ENCODE data around the gene XCR1. TPM values are rescaled to one million over a fixed set of nuclear protein-coding genes. Genes with fewer than 3 reads are reported as not detected.

The XCR1 gene
- total and polyA plus RNA-seq, 9 donors = 0.08 to 0.60 (median 0.15) TPM

DNA sequence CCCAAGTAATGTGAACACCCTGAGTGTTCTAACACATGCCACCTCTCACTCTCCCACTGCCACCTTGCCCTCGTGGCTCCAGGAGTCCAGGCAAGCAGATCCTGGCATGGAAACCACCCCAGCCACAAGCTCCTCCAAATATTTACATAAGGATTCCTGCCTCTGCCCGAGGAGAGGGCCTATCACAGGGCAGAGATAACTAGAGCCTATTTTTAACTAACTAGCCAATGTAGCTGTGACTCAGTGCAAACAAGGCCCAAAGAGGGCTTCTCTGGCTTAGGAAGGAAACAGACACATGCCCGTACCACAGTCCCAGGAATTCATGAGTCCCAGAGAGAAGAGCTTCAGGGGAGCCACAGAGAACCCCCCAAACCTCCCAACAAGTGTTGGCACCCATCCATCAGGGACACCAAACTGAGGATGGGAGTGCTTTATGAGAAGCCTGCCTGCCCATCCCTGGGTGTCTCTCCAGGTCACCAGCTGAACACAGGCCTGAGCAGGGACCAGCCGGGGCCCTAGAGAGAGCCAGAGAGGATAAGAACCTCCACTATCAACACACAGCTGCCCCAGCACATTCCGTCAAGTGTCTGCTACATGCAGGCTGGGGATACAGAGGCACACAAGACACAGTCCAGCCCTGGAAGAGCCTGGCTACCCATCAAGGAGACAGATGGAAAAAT is 40.8 kb downstream of the XCR1 start:
- no peak for DNase-seq
- H3K4me1 ChIP-seq (ENCODE audit: control insufficient read depth, insufficient read depth, low read length) = peaks cover 62% of the 10 kb centered on the region
- H3K4me3 ChIP-seq (ENCODE audit: low read length) = no peak overlapping the region
- H3K27me3 ChIP-seq (ENCODE audit: control insufficient read depth, insufficient read depth, low read length) = no peaks in the 10 kb centered on the region
- 73% methylated on average over 2 of the region's 5 CpGs for WGBS (ENCODE audit: insufficient coverage)
- peak overlapping the region; percentile 42 for H3K27ac ChIP-seq (ENCODE audit: low read length)
- no peaks in the 10 kb centered on the region for H3K9me3 ChIP-seq (replicated peaks; ENCODE audit: control insufficient read depth, low read depth, low read length)
- peaks cover 32% of the 10 kb centered on the region for H3K36me3 ChIP-seq (ENCODE audit: control insufficient read depth, insufficient read depth, low read length)

DNA sequence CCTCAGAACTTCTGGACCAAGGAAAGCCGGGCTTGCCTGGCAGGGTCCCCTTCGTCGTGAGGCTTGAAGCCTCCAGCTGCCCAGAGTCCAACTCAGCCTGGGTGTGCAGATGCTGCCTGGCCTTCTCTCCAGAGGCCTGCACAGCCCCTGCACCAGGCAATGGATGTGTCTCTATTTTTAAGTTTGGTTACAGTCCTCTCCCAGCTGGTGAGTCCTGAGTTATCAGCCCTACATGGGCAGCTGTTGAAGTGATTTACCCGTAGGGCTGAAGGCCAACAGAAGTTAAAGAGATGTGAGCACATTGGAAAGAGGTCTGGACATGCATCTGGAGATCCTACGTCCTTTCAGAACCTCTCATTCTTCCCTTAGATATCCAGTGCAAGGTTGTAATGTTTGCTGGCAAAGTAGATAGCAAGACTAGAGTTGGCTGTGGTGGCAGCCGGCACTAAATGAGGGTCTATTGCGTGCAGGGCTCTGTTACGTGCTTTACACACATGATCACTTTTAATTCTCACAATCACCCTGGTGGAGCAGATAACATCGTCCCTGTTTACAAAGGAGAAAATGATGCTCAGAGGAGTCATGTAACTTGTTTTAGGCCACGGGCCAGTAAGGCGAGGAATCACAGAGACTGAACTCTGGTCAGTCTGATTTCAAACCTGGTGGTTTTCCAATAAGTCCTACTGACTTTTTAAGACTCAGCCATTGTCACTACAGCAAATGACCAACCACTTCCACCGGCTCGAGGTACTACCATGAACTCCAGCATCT is 41.6 kb downstream of the XCR1 start:
- Histone ChIP-seq H3K27me3 (ENCODE audit: control insufficient read depth, insufficient read depth, low read length) (no peaks in the 10 kb centered on the region), H3K4me3 (ENCODE audit: low read length) (no peak overlapping the region), H3K27ac (ENCODE audit: low read length) (peak overlapping the region; percentile 48), H3K4me1 (ENCODE audit: control insufficient read depth, insufficient read depth, low read length) (peaks cover 62% of the 10 kb centered on the region), H3K9me3 (replicated peaks; ENCODE audit: control insufficient read depth, low read depth, low read length) (no peaks in the 10 kb centered on the region), H3K36me3 (ENCODE audit: control insufficient read depth, insufficient read depth, low read length) (peaks cover 37% of the 10 kb centered on the region)
- DNase-seq = peak; percentile 83
- 66% methylated on average over 7 of the region's 13 CpGs for WGBS (ENCODE audit: insufficient coverage)

GRCh38 chr3:45984331-45985312 is 42.7 kb downstream of the XCR1 start:
- H3K4me3 ChIP-seq (ENCODE audit: low read length) = no peak overlapping the region
- peak; percentile 82 for DNase-seq

GRCh38 chr3:45983770-45984169 is 43.5 kb downstream of the XCR1 start:
- H3K27me3 ChIP-seq (ENCODE audit: control insufficient read depth, insufficient read depth, low read length) = no peaks in the 10 kb centered on the region
- peaks cover 50% of the 10 kb centered on the region for H3K4me1 ChIP-seq (ENCODE audit: control insufficient read depth, insufficient read depth, low read length)
- H3K4me3 ChIP-seq (ENCODE audit: low read length) = no peak overlapping the region
- no peak for DNase-seq
- peaks cover 50% of the 10 kb centered on the region for H3K36me3 ChIP-seq (ENCODE audit: control insufficient read depth, insufficient read depth, low read length)
- H3K27ac ChIP-seq (ENCODE audit: low read length) = no peak overlapping the region
- WGBS (ENCODE audit: insufficient coverage) = 53% methylated on average over 3 of the region's 3 CpGs
- H3K9me3 ChIP-seq (replicated peaks; ENCODE audit: control insufficient read depth, low read depth, low read length) = no peaks in the 10 kb centered on the region

More at GRCh38 chr3:45984331-45985312, 42.7 kb downstream of the XCR1 start:
- Histone ChIP-seq H3K36me3 (ENCODE audit: control insufficient read depth, insufficient read depth, low read length) (peaks cover 43% of the 10 kb centered on the region), H3K27ac (ENCODE audit: low read length) (peak overlapping the region; percentile 48), H3K9me3 (replicated peaks; ENCODE audit: control insufficient read depth, low read depth, low read length) (no peaks in the 10 kb centered on the region), H3K27me3 (ENCODE audit: control insufficient read depth, insufficient read depth, low read length) (no peaks in the 10 kb centered on the region), H3K4me1 (ENCODE audit: control insufficient read depth, insufficient read depth, low read length) (peaks cover 58% of the 10 kb centered on the region)
- 67% methylated on average over 3 of the region's 8 CpGs for WGBS (ENCODE audit: insufficient coverage)

DNA sequence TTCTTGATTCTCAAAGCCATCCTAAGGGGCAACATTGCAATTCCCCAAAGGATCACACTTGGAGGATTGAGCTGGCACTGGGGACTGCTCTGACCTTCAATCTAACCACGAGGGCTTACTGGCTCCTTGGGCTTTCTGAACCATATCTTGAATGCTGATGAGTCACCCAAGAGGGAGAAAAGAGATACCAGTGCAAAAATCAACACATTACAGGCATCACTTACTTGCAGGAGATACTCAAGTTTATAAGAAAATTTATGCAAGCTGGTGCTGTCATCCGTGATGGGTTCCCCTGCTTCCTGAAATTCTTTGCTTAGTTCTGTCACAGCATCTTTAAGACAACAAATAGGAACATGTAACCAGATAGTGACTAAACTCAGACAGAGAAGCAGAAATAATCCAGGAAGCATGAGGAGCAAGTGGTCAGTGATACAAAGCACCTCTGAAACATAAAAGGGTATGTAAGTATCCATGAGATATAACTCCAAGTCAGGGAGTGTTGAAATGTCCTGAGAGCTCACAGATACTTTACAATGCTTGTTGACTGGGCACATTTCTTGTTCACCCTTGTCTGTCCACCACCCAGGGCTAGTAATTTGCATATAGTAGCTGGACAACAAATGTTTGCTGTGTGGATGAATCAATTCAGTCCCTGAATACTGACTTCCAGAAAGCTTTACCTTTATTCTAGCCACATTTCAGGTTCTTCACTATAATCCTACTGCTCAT is 45.8 kb downstream of the XCR1 start:
- H3K27ac ChIP-seq (ENCODE audit: low read length) = no peak overlapping the region
- no peaks in the 10 kb centered on the region for H3K27me3 ChIP-seq (ENCODE audit: control insufficient read depth, insufficient read depth, low read length)
- H3K36me3 ChIP-seq (ENCODE audit: control insufficient read depth, insufficient read depth, low read length) = peaks cover 64% of the 10 kb centered on the region
- peaks cover 42% of the 10 kb centered on the region for H3K4me1 ChIP-seq (ENCODE audit: control insufficient read depth, insufficient read depth, low read length)
- DNase-seq = no peak
- no CpG with 5 or more reads among the region's 2 CpGs for WGBS (ENCODE audit: insufficient coverage)
- H3K4me3 ChIP-seq (ENCODE audit: low read length) = no peak overlapping the region
- no peaks in the 10 kb centered on the region for H3K9me3 ChIP-seq (replicated peaks; ENCODE audit: control insufficient read depth, low read depth, low read length)

- peaks cover 41% of the 10 kb centered on the region for H3K4me1 ChIP-seq (ENCODE audit: control insufficient read depth, insufficient read depth, low read length)
- no peaks in the 10 kb centered on the region for H3K9me3 ChIP-seq (replicated peaks; ENCODE audit: control insufficient read depth, low read depth, low read length)
- no peaks in the 10 kb centered on the region for H3K27me3 ChIP-seq (ENCODE audit: control insufficient read depth, insufficient read depth, low read length)
- peaks cover 71% of the 10 kb centered on the region for H3K36me3 ChIP-seq (ENCODE audit: control insufficient read depth, insufficient read depth, low read length)
- DNase-seq = no peak
- H3K4me3 ChIP-seq (ENCODE audit: low read length) = no peak overlapping the region
- H3K27ac ChIP-seq (ENCODE audit: low read length) = no peak overlapping the region
- no CpG with 5 or more reads among the region's 2 CpGs for WGBS (ENCODE audit: insufficient coverage)
Observed at GRCh38 chr3:45980819-45981218, 46.5 kb downstream of the XCR1 start.

- Histone ChIP-seq H3K4me3 (ENCODE audit: low read length) (no peak overlapping the region), H3K4me1 (ENCODE audit: control insufficient read depth, insufficient read depth, low read length) (peaks cover 39% of the 10 kb centered on the region), H3K27me3 (ENCODE audit: control insufficient read depth, insufficient read depth, low read length) (no peaks in the 10 kb centered on the region), H3K36me3 (ENCODE audit: control insufficient read depth, insufficient read depth, low read length) (peaks cover 74% of the 10 kb centered on the region), H3K9me3 (replicated peaks; ENCODE audit: control insufficient read depth, low read depth, low read length) (no peaks in the 10 kb centered on the region), H3K27ac (ENCODE audit: low read length) (no peak overlapping the region)
- WGBS (ENCODE audit: insufficient coverage) = no CpG with 5 or more reads among the region's 7 CpGs
- no peak for DNase-seq
Observed at GRCh38 chr3:45980229-45980813, 47.0 kb downstream of the XCR1 start.

DNA sequence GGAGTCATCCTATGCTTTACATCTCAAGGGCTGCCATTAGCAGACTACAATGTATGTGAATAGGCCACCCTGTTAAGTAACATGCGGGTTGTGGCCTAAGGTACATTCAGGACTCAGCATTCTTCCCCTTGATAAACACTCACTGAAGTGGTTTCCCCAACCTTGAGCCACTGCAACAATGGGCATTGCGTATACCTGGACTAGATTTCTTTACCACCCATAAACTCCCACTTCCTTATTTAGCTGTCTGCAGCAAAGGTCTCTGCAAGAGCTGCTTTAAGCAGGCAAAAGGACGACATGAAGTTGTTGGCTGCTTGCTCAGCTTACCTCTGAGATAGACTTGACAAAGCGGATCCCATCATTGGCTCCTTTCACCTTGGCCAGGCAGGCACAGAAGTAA is 47.9 kb downstream of the XCR1 start:
- Histone ChIP-seq H3K27ac (ENCODE audit: low read length) (no peak overlapping the region), H3K4me3 (ENCODE audit: low read length) (no peak overlapping the region)

DNA sequence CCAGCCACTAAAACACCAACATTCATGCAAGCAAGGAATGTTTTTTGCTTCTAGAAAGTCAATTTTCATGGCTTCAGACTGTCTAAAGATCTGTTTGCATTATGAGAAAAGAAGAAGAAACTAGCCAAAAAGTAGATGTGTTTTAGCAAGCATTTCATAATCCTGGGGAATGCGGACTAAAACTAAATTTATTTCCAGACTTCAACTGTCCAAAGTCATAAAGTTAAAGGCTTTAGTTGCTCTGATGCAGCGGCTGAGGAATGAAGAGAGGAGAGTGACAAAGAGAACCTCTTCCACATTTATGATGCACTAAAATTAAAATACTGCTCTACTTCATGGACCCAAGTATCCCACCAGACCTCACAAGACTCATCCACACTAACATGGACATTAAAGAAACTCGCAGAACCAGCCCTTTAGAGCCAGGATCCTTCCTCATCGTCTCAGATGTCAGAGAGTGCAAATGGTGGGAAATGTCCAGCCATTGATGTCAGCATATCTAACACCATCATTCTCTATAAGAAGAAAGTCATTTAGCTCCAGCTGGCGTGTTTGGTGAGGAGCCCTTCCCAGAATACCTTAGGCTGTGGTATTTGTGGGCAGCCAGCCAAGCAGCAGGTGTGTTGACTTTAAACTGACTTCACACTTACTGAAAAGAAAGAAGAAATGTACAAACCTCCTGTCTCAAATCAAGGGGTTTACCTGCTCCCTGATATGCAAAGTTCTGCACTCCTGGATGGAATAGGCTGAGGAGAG is 49.1 kb downstream of the XCR1 start:
- peaks cover 21% of the 10 kb centered on the region for H3K4me1 ChIP-seq (ENCODE audit: control insufficient read depth, insufficient read depth, low read length)
- WGBS (ENCODE audit: insufficient coverage) = no CpG with 5 or more reads among the region's 5 CpGs

More for the DNA sequence above, 47.9 kb downstream of the XCR1 start:
- Histone ChIP-seq H3K9me3 (replicated peaks; ENCODE audit: control insufficient read depth, low read depth, low read length) (no peaks in the 10 kb centered on the region), H3K4me1 (ENCODE audit: control insufficient read depth, insufficient read depth, low read length) (peaks cover 29% of the 10 kb centered on the region), H3K27me3 (ENCODE audit: control insufficient read depth, insufficient read depth, low read length) (no peaks in the 10 kb centered on the region), H3K36me3 (ENCODE audit: control insufficient read depth, insufficient read depth, low read length) (peaks cover 73% of the 10 kb centered on the region)
- WGBS (ENCODE audit: insufficient coverage) = 80% methylated on average over 4 of the region's 4 CpGs
- no peak for DNase-seq

More for the DNA sequence above, 49.1 kb downstream of the XCR1 start:
- peak; percentile 59 for DNase-seq
- Histone ChIP-seq H3K9me3 (replicated peaks; ENCODE audit: control insufficient read depth, low read depth, low read length) (no peaks in the 10 kb centered on the region), H3K27me3 (ENCODE audit: control insufficient read depth, insufficient read depth, low read length) (no peaks in the 10 kb centered on the region), H3K4me3 (ENCODE audit: low read length) (no peak overlapping the region), H3K27ac (ENCODE audit: low read length) (peak overlapping the region; percentile 13), H3K36me3 (ENCODE audit: control insufficient read depth, insufficient read depth, low read length) (peaks cover 68% of the 10 kb centered on the region)

Measured in muscle of leg (tissue), 11 donors.